HFFc6 (cell line): Measurements from ENCODE around the gene ANKS6. TPM values are rescaled to one million over a fixed set of nuclear protein-coding genes. Genes with fewer than 3 reads are reported as not detected.

Experiments
- DNase-seq: peaks from one replicate; pipeline ENCODE4 v3.0.0-alpha.2; 2018
- H3K27ac Mint-ChIP-seq: 2 replicates; pipeline ENCODE4 v1.8.0; 2020; ENCODE audit warnings: mild to moderate bottlenecking, mixed read lengths
- H3K27me3 Mint-ChIP-seq: 2 replicates; pipeline ENCODE4 v1.8.0; 2021; ENCODE audit warnings: mild to moderate bottlenecking, moderate library complexity, mixed read lengths; ENCODE audit not compliant: insufficient read depth
- H3K36me3 Mint-ChIP-seq: 2 replicates; pipeline ENCODE4 v1.8.0; 2021; ENCODE audit warnings: low read depth, mixed read lengths
- H3K4me1 Mint-ChIP-seq: 2 replicates; pipeline ENCODE4 v1.8.0; 2020; ENCODE audit warnings: low read depth, mixed read lengths
- H3K4me3 Mint-ChIP-seq: 2 replicates; pipeline ENCODE4 v1.8.0; 2020; ENCODE audit warnings: mild to moderate bottlenecking, moderate library complexity, mixed read lengths
- H3K9me3 Mint-ChIP-seq: 2 replicates; pipeline ENCODE4 v1.8.0; 2020; ENCODE audit warnings: mild to moderate bottlenecking, mixed read lengths
- total RNA-seq, 6 experiments: library from RNA; stranded (reverse); fragmentation: NEBNext Ultra II Directional; extraction: Animal tissue kit (Norgen Biotek cat#: 25700); gene quantifications; 2 replicates in 1 of 6; 3 replicates in 5 of 6; pipeline ENCODE4 v1.2.3, GENCODE V29; 2021
- TF ChIP-seq, protein P1 (sequence below): fragments of 200-600 bp; sonication (generic); IDR thresholded peaks from 2 replicates; pipeline ENCODE4 v1.5.0; 2021; ENCODE audit warnings: antibody characterized with exemption, mild to moderate bottlenecking

ANKS6 gene
- total RNA-seq, 6 experiments from 2014 or later, result 12.7 to 16.6 (median 14.8) TPM

DNA sequence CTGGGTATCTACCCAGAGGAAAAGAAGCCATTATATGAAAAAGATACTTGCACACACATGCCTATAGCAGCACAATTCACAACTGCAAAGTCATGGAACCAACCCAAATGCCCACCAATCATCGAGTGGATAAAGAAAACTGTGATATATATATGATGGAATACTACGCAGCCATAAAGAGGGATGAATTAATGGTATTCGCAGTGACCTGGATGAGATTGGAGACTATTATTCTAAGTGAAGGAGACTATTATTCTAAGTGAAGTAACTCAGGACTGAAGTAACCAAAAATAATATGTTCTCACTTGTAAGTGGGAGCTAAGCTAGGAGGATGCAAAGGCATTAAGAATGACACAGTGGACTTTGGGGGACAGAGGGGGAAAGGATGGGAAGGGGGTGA is 57.6 kb downstream of the ANKS6 start:
- no peak for DNase-seq
- H3K27me3 Mint-ChIP-seq, result no peaks in the 10 kb centered on the region
- no peak overlapping the region for H3K4me3 Mint-ChIP-seq
- H3K9me3 Mint-ChIP-seq, result no peaks in the 10 kb centered on the region
- peaks cover 24% of the 10 kb centered on the region for H3K4me1 Mint-ChIP-seq
- TF ChIP-seq, protein P1, sequence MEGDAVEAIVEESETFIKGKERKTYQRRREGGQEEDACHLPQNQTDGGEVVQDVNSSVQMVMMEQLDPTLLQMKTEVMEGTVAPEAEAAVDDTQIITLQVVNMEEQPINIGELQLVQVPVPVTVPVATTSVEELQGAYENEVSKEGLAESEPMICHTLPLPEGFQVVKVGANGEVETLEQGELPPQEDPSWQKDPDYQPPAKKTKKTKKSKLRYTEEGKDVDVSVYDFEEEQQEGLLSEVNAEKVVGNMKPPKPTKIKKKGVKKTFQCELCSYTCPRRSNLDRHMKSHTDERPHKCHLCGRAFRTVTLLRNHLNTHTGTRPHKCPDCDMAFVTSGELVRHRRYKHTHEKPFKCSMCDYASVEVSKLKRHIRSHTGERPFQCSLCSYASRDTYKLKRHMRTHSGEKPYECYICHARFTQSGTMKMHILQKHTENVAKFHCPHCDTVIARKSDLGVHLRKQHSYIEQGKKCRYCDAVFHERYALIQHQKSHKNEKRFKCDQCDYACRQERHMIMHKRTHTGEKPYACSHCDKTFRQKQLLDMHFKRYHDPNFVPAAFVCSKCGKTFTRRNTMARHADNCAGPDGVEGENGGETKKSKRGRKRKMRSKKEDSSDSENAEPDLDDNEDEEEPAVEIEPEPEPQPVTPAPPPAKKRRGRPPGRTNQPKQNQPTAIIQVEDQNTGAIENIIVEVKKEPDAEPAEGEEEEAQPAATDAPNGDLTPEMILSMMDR, result no peak
- H3K27ac Mint-ChIP-seq, result no peak overlapping the region
- peaks cover 17% of the 10 kb centered on the region for H3K36me3 Mint-ChIP-seq

DNA sequence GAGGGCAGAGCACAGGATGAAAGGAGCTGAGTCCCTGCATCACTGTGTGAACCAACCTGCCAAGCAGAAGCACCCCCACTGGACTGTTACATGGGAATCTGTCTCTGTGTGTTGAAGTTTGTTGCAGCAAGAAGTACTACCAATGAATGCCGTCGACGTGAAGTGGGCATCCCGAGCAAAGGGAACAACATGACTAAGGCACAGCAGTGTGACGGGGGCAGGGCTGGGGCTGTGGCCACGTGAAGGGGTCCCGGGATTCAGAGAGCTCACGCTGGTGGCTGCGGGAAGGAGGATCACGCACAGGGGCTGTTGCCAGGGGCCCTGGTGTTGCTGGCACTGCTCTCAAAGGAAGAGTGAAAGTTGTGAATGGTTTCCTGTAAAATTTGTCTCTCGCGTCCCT is 60.1 kb downstream of the ANKS6 start:
- H3K36me3 Mint-ChIP-seq, result peaks cover 17% of the 10 kb centered on the region
- no peaks in the 10 kb centered on the region for H3K9me3 Mint-ChIP-seq
- no peak for DNase-seq
- TF ChIP-seq, protein P1, result no peak
- peaks cover 2% of the 10 kb centered on the region; the same call in 1 of the 2 replicates for H3K27me3 Mint-ChIP-seq
- no peak overlapping the region for H3K27ac Mint-ChIP-seq
- H3K4me3 Mint-ChIP-seq, result no peak overlapping the region
- no peaks in the 10 kb centered on the region for H3K4me1 Mint-ChIP-seq

DNA sequence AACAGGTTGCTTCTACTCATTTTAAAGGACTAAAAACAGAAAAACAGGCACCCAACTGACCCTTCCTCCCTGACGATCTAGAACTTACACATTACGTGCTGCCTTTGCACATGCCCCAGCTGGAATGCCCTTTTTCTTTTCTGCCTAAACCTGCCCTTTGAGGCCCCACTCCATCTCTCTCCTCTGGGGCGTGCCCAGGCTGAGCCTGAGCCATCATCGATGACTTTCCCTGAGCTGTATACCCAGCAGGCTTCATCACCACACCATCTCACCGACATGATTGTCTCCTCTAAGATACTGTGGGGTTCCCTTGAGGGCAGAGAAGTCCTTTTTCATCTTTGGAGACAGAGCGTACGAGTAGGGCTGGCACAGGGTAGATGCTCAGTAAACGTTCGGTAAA is 63.6 kb downstream of the ANKS6 start:
- TF ChIP-seq, protein P1, result no peak
- DNase-seq, result no peak
- Mint-ChIP-seq H3K4me1 (no peaks in the 10 kb centered on the region), H3K27ac (no peak overlapping the region), H3K4me3 (no peak overlapping the region), H3K36me3 (peaks cover 16% of the 10 kb centered on the region), H3K27me3 (peaks cover 8% of the 10 kb centered on the region), H3K9me3 (no peaks in the 10 kb centered on the region)

DNA sequence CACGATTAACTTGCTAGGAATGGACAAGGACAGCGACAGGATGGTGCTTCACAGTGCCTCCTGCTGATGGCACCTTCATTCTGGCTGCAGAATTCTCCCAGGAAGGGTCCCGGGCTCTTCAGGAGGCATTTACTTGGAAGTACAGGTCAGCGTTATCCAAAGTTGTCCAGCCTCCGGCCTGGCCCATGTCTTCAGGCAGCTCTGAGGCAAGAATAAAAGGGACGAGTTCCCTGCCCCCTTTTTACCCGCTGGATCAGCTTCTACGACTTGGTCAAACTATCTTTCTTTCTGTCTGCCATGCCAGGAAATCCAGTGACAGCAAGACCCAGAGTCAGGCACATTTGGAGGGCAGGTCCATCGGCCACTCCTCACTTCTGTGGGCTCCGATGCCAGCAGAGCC is 64.3 kb downstream of the ANKS6 start:
- Mint-ChIP-seq H3K4me1 (peaks cover 2% of the 10 kb centered on the region), H3K36me3 (peaks cover 9% of the 10 kb centered on the region; the same call in 1 of the 2 replicates), H3K4me3 (no peak overlapping the region), H3K9me3 (no peaks in the 10 kb centered on the region), H3K27ac (no peak overlapping the region), H3K27me3 (peaks cover 9% of the 10 kb centered on the region)
- DNase-seq, result no peak
- TF ChIP-seq, protein P1, result no peak

DNA sequence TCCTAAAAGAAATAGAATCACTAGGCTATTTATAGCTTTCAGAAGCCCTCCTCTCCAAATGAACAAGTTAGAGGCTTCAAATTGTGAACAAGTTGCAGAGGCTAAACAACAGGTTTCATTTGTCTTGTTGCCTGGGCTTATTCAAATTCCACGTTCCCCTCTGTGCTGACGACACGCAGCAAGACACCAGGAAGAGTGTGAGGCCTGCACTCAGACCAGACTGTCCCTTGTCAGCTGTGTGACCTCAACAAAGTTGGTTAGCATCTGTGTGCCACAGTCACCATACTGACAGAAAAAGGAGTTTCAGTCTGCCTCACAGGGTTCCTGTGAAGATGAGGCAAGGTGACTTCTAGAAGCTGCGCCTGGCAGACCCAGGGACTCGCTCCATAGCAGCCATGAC is 65.5 kb downstream of the ANKS6 start:
- no peaks in the 10 kb centered on the region for H3K9me3 Mint-ChIP-seq
- peaks cover 12% of the 10 kb centered on the region for H3K27me3 Mint-ChIP-seq
- peaks cover under 1% of the 10 kb centered on the region; the same call in 1 of the 2 replicates for H3K36me3 Mint-ChIP-seq
- no peak overlapping the region for H3K27ac Mint-ChIP-seq
- no peak for DNase-seq
- peaks cover 12% of the 10 kb centered on the region for H3K4me1 Mint-ChIP-seq
- H3K4me3 Mint-ChIP-seq, result no peak overlapping the region
- TF ChIP-seq, protein P1, result no peak

DNA sequence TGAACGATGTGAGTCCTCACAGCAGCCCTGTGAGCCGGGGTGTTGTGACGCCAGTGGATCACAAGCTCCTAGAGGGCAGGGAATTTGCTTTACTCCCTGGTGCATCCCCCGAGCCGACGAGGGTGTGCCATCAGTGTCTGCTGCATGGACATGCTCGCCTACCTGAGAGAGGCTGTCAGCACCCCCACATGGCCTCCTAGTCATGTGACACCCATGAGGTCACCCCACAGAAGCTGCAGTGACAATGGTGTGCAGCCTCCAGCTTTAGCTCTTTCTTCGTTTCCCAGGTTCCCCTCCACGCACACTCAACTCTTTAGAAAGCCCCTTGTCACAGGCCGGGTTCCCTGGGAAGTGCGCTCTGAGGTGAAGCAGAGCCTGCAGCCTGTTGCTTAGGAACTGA is 67.9 kb downstream of the ANKS6 start:
- Mint-ChIP-seq H3K27me3 (peaks cover 23% of the 10 kb centered on the region), H3K27ac (no peak overlapping the region), H3K9me3 (peaks cover 2% of the 10 kb centered on the region; the same call in 1 of the 2 replicates), H3K36me3 (no peaks in the 10 kb centered on the region), H3K4me3 (no peak overlapping the region), H3K4me1 (peaks cover 12% of the 10 kb centered on the region)
- TF ChIP-seq, protein P1, result no peak
- DNase-seq, result no peak
